ENCODE data around the gene GPX3.

GPX3 gene

DNA sequence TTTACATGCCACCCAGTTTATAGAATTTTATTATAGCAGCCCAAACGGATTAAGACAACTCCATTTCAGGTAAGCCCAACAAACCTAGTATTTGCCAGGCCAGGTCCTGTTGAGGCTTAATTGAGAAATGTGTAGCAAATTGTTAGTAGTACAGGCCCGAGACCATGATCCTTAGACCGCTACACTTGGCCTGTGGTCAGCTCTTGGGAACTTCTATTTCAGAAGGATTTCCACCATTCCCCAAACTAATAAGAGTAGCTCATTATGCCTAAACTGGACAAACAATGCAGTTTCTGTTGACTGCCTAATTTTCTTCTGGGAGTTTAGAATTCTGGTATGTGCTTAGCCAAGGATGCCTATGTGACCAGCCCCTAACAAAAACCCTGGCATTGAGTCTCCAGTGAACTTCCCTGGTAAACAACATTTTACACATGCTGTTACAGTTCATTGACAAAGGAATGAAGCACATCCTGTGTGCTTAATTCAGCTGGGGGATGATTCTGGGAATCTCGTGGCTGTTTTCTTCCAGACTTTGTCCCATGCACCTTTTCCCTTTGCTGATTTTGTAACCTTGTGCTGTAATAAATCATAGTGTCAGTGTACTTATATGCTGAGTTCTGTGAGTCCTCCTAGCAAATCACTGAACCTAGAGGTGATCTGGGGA is 5.6 kb upstream of the GPX3 start:
- no peak for DNase-seq

DNA sequence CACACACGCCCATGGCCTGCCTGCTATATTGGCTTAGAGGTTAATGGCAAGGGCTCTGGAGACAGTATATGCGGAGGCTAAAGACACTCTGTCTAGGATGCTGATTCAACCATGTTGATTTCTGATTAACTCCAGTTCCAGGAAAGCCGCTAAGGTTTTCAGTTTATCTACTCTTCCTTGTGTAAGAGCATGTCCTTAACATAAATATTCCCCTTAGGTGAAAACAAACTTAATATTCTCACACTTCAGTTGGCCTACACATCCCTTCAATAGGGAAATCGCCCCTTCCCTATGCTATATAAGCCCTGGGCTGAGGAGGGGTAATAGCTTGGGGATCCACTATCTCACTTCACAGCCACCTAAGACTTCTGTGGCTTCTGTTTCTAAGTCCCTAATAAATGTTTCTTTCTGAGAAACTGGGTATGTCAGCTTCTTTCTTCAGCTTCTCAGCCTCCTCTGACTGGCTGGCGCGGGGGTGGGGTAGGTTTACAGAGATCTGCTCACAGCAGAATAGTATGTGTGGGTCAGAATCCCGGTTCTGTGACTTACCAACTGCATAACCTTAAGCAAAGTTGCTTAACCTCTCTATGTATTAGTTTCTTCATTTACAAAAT is 4.3 kb upstream of the GPX3 start:
- no peak for DNase-seq

GRCh38 chr5:151016700-151017099 is 3.7 kb upstream of the GPX3 start:
- no peak for DNase-seq

GRCh38 chr5:151017897-151018296 is 2.5 kb upstream of the GPX3 start:
- DNase-seq = no peak

- no peak for DNase-seq
Observed at GRCh38 chr5:151018846-151019245, 1.5 kb upstream of the GPX3 start.

DNA sequence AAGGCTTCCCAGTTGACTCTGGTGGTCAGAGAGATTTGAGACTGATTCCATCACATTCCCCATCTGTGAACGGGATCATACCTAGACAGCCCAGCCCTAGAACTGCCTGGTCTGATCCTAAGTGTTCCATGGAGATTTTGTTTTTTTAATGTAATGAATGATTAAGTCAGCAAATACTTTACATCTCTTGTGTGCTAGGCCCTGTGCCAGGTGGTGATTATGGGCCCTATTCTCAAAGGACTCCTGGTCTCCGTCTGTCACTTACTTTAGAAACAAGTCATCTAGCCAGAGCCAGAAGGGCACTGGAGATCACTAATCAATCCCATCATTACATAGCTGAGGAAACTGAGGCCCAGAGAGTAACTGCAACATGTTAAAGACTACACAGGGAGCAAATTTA is 1.1 kb upstream of the GPX3 start:
- no peak for DNase-seq

- no peak for DNase-seq
Observed at GRCh38 chr5:151021746-151022145, 1.4 kb downstream of the GPX3 start.

- no peak for DNase-seq
Observed at GRCh38 chr5:151022511-151023018, 2.2 kb downstream of the GPX3 start.

DNA sequence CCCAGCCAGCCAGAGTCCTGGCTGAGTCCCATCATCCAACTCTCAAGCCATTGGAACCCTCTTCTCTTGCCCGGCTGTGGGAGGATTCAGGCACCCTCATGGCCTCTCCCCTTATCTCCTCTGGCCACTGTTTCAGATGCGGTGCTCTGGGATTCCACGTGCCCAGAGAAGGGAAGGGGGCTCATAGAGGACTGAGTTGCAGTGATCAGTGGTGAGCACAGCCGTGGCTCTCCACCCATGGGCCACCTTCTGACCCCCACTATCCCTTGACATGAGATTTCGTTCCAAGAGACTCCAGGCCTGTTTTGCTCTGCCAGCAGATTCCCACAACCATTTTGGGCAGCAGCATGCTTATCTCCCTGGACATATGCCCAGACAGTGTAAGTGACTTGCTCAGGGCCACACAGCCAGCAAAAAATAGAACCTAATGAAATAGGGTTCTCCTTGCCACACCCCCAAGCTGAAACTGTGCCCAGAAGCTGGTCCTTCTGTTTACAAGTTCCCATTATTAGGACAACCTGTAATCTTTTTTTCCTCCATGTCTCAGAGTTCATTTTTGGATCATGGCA is 2.7 kb downstream of the GPX3 start:
- DNase-seq = no peak

- no peak for DNase-seq
Observed at GRCh38 chr5:151023651-151024050, 3.3 kb downstream of the GPX3 start.

- DNase-seq = no peak
Observed at GRCh38 chr5:151024440-151025249, 4.3 kb downstream of the GPX3 start.

GRCh38 chr5:151025250-151025606 is 4.8 kb downstream of the GPX3 start:
- DNase-seq = no peak

DNA sequence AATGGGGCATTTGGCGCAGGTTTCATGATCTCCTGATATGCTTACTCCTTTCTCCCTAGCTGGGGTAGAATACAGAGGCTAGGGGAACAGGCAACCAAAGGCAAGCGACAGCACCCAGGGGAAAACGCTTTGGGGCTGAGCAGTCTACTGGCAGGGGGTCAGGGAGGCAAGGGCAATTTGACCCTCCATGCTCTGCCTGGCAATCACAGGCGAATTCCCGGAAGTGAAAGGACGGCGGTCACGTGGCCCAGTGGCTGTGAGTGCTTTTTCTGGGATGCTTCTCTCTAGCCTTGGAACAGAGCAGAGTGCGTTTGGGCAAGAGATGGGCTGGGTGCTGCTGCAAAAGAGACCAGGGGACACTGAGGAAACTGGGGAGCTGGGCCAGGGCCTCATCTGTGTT is 5.7 kb downstream of the GPX3 start:
- no peak for DNase-seq

DNA sequence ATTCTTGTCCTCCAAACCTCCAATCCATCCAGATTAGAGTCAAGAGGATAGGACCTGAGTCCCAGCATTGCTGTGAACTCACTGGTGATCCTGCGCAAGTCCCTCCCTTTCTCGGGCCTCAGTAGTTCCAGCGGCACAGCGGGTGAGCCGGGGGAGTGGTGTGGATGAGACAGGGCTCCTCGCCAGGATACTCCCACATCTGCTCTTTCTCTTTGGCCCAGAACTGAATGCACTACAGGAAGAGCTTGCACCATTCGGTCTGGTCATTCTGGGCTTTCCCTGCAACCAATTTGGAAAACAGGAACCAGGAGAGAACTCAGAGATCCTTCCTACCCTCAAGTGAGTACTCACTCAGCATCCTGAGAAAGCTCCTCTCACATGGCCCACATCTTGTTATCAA is 6.3 kb downstream of the GPX3 start:
- DNase-seq = no peak

- no peak for DNase-seq
Observed at GRCh38 chr5:151027961-151028479, 7.6 kb downstream of the GPX3 start.

DNA sequence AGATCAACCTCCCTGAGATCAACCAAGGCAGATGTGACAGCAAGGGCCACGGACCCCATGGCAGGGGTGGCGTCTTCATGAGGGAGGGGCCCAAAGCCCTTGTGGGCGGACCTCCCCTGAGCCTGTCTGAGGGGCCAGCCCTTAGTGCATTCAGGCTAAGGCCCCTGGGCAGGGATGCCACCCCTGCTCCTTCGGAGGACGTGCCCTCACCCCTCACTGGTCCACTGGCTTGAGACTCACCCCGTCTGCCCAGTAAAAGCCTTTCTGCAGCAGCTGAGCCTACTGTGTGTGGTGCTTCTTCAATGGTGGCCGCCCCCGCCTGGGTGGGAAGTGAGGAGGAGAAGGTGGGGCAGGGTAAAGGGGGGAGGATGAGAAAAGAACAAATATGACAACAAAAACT is 8.3 kb downstream of the GPX3 start:
- no peak for DNase-seq

DNA sequence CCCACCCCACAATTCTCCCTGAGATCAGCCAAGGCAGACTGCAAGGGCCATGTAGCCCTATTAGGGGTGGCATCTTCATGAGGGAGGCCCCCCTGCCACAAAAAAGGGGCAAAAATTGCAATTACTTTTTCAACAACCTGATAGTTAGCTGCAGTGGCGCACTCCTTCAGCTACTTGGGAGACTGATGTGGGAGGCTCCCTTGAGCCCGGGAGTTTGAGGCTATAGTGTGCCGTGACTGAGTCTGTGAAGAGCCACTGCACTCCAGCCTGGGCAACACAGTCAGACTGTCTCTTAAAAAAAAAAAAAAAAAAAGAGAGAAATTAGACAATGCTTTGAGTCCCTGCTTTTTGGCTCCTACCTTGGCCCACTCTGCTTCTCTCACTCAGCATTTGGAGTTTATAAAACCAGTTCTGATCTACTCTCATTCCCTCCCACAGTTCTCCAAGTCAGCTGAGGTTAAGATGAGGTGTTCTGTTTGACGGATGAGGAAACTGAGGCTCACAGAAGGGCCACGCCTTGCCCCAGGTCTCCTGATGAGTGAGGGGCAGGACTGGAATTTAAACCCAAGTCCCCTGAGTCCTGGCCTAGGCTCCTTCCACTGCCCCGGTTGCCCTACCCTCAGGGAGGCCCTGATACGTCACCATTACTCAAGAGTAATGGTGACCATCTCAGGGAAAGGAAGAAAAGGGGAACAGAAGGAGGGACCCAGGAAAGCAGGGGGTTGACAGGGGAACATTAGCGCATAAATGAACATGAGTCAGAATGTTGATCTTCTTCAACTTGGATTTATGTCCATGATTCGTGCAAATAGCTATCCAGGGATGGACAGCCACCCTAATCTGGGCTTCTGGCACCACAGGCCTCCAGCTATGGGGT is 9.0 kb downstream of the GPX3 start:
- no peak for DNase-seq

DNA sequence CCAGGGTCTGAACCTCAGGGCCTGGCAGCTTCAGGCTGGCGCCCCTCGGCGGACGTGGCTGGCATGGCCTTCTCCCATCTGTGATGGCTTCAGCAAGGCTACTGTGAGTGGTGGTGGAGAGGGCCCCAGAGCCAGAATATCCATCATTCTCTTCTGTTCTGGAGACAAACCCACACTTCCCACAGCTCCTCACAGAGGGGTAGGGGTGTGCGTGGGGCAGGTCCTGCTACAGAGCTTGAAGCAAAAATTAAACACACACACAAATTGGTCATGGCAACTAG is 9.6 kb downstream of the GPX3 start:
- DNase-seq = no peak

- DNase-seq = no peak
Observed at GRCh38 chr5:151030379-151030778, 10.0 kb downstream of the GPX3 start.

- DNase-seq = no peak
Observed at GRCh38 chr5:151031554-151031953, 11.2 kb downstream of the GPX3 start.

DNA sequence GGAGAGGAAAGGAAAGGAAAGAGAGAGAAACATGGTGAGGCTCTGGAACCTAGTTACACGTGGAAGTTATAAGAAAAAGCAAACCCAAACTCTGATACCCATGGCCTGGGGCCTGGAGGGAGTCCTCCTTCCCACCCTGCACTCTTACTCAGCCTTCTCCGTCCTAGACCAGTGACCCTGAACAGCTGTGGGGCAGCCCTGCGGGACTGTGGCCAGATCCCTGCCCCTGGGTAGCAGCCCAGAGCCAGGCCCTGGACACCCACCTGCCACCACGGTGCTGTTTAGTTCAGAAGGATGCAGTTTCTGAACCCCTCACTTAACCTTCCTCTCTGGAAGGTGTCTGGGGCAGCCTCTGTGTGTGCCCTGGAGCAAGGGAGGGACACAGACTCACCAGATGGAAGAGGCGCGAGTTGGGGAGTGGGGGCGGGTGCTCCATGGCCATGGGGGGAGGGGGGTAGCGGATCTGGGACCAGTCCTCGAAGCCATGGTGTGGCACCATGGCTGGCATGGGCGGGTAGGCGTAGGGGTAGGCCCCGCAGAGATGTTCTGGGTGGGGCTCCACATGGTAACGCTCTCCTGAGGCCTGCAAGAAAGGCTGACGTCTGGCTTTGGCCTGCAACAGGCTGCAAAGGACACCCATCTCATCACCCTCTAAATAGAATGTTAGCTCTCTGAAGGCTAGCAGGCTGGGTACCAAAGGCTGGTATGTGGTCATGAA is 13.0 kb downstream of the GPX3 start:
- DNase-seq = no peak

Data from effector CD4-positive, alpha-beta T cell (primary cell).